Pons (tissue), 1 donor: ENCODE measurements around the gene ARRDC2.
A peak's percentile ranks its signal among the peaks of the same experiment; 100 is the strongest.

ENCODE experiments used
- DNase-seq: peaks from one replicate; pipeline ENCODE4 v3.0.0-alpha.2; 2016; ENCODE audit warnings: low spot score

Gene ARRDC2

DNA sequence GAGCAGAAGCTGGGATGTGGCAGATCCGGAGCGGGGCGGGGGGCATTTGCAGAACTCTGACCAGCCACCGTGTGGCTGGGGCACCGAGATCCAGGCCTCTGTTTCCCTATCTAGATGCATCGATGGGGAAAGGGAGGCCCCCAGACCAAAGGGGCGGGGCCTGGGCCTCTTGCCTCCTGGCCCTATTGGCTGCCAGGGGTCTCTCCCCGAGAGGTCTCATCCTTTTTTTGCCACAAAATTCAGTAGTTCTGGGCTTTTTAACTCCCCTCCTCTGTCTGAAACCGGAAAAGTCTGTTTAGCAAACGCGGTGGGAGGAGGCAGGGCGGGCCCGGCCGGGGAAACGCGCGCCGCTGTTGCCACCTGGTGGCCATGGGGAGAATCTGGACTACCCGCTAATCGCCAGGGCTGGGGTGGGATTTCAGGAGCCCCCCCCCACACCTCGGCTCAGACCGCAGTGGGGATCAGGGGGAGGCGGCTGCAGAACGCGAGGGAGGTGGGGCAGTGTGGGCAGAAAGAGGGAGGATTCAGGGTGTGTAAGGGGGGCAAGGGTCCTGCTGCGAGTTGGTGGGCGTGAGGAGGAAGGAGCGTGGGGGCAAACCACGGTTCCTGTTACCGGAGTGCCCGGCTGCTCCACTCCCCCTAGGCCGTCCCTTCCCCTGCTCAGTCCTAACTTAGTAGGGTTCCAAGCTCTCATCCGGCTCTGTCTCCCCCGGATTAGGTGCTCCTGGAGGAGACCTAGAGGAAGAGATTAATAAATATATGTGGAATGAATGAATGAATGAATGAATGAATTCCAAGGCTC lies 50.4 kb downstream of the ARRDC2 start:
- peak; percentile 84 for DNase-seq

DNA sequence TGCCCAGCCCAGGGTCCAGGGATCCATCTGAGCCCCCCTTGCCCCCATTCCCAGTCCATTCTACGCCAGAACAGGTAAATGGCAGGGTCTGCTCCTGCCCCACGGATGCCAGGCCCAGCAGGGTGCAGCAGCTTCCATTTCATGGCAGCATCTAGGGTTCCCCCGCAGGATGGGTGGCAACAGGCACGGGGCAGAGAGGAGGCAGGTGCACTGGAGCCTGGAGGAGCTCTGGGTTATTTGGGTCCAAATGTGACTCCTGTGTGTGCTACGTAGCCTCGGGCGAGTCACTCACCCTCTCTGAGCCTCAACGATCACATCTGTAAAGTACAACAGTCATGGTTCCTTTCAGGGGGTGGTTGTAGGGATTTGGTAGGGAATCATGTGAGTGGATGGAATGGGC lies 51.3 kb downstream of the ARRDC2 start:
- no peak for DNase-seq

DNA sequence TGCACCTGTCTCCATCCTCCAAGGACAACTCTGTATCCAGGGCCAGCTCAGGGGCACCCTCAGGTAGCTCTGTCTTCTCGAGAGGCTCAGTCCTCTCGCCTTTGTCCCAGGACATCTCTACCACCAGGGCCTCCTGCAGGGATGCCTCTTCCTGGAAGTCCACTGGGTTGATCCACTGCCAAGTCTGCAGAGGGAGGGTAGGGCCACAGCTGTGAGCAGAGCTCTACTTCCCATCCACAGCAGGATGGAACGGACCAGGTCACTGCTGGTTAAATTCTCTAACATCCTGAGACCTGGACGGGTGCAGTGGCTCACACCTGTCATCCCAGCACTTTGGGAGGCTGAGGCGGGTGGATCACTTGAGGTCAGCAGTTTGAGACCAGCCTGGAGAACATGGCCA lies 51.9 kb downstream of the ARRDC2 start:
- DNase-seq, result no peak

DNA sequence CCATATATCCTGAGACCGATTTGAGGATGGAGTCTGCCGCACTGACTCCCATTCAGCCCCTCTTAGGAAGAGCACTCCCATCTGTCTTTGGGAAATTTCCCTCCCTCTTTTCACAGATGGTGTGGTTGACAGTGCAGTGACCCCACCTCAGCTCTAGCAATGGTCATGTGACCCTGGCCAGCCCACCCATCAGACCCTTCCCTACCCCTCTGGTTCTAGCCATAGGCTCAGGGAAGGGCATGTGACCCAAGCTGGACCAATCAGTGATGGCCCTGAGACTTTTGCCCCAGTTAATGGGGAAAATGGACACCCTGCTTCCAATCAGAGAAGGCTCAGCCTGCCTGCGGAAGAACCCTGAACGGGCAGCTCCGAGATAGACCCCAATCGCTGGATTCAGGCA lies 52.5 kb downstream of the ARRDC2 start:
- no peak for DNase-seq

DNA sequence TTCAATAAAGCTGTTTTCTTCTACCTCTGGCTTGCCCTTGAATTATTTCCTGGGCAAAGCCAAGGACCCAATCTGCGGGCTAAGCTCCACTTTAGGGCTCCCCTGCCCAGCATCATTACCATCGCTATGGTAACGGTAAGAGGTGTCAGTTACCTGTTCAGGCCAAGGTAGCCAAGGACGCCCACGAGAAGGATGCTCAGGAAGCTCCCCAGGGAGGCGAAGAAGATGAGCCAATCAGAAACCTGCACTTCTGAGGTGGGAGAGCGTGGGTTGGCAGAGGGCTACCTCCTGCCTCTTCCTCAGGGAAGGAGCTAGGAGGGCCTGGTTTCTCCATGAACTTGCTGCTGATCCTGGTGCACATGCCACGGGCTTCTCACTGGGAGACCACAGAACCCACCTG lies 54.1 kb downstream of the ARRDC2 start:
- no peak for DNase-seq

DNA sequence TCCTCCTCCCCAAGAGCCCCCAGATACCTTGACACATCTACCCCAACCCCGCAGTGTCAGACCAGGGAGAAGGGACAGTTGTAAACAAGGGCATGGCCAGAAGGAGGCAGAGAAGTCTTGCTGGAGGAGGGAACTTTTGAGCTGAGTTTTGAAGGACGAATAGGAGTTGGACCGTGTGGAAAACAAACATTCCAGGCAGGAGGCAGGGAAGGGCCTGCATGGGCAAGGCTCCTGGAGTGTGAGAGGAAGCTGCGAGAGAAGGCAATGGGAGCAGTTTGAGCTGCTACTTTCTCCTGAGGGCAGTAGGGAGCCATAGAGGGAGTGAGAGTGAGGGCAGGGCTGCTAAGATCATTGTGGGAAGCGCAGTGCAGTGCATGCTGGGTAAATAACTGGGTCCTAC lies 55.5 kb downstream of the ARRDC2 start:
- no peak for DNase-seq
